Endothelial cell (in vitro differentiated cells): ENCODE measurements around the gene LIPG. TPM values are rescaled to one million over a fixed set of nuclear protein-coding genes. Genes with fewer than 3 reads are reported as not detected.

Source experiments
- DNase-seq: peaks from one replicate; pipeline ENCODE4 v3.0.0; 2021; ENCODE audit warnings: low spot score
- H3K27ac Mint-ChIP-seq: one replicate; pipeline ENCODE4 v1.8.0; 2021; ENCODE audit warnings: mixed read lengths, inconsistent platforms; ENCODE audit not compliant: unreplicated experiment
- H3K27me3 Mint-ChIP-seq: one replicate; pipeline ENCODE4 v1.8.0; 2021; ENCODE audit warnings: mild to moderate bottlenecking, moderate library complexity, mixed read lengths, inconsistent platforms; ENCODE audit not compliant: unreplicated experiment
- H3K36me3 Mint-ChIP-seq: one replicate; pipeline ENCODE4 v1.8.0; 2021; ENCODE audit warnings: mild to moderate bottlenecking, low read depth, mixed read lengths, inconsistent platforms; ENCODE audit not compliant: unreplicated experiment
- H3K4me1 Mint-ChIP-seq: one replicate; pipeline ENCODE4 v1.8.0; 2021; ENCODE audit warnings: mild to moderate bottlenecking, mixed read lengths, inconsistent platforms; ENCODE audit not compliant: unreplicated experiment
- H3K4me3 Mint-ChIP-seq: one replicate; pipeline ENCODE4 v1.8.0; 2021; ENCODE audit warnings: mild to moderate bottlenecking, mixed read lengths, inconsistent platforms; ENCODE audit not compliant: unreplicated experiment
- H3K9me3 Mint-ChIP-seq: one replicate; pipeline ENCODE4 v1.8.0; 2021; ENCODE audit warnings: mixed read lengths, inconsistent platforms; ENCODE audit not compliant: unreplicated experiment
- CTCF ChIP-seq: fragments of 200-600 bp; sonication (generic); IDR thresholded peaks from one replicate; pipeline ENCODE4 v1.5.0; 2021; ENCODE audit warnings: antibody characterized with exemption; ENCODE audit not compliant: unreplicated experiment
- total RNA-seq: library from RNA; stranded (reverse); fragmentation: NEBNext Ultra II Directional; extraction: Animal tissue kit (Norgen Biotek cat#: 25700); gene quantifications from one replicate; pipeline ENCODE4 v1.2.1, GENCODE V29; 2021; ENCODE audit not compliant: unreplicated experiment

LIPG gene
- total RNA-seq, 1 donor from 2014 or later, result 19.6 TPM

- Mint-ChIP-seq H3K9me3 (no peaks in the 10 kb centered on the region), H3K4me3 (no peak overlapping the region), H3K36me3 (no peaks in the 10 kb centered on the region), H3K4me1 (no peaks in the 10 kb centered on the region), H3K27me3 (no peaks in the 10 kb centered on the region), H3K27ac (no peak overlapping the region)
- TF ChIP-seq CTCF, result no peak
- no peak for DNase-seq
These were observed 30.1 kb upstream of the LIPG start for GRCh38 chr18:49531678-49532153.

GRCh38 chr18:49534846-49535601 lies 26.8 kb upstream of the LIPG start:
- DNase-seq, result no peak
- Mint-ChIP-seq H3K4me3 (no peak overlapping the region), H3K27ac (no peak overlapping the region), H3K4me1 (no peaks in the 10 kb centered on the region), H3K36me3 (no peaks in the 10 kb centered on the region), H3K9me3 (no peaks in the 10 kb centered on the region), H3K27me3 (no peaks in the 10 kb centered on the region)
- no peak for TF ChIP-seq CTCF

GRCh38 chr18:49537232-49537896 lies 24.5 kb upstream of the LIPG start:
- no peak for DNase-seq
- no peak for TF ChIP-seq CTCF
- no peak overlapping the region for H3K27ac Mint-ChIP-seq
- H3K27me3 Mint-ChIP-seq, result peaks cover 2% of the 10 kb centered on the region
- no peak overlapping the region for H3K4me3 Mint-ChIP-seq
- H3K4me1 Mint-ChIP-seq, result no peaks in the 10 kb centered on the region
- H3K9me3 Mint-ChIP-seq, result no peaks in the 10 kb centered on the region
- no peaks in the 10 kb centered on the region for H3K36me3 Mint-ChIP-seq

- H3K36me3 Mint-ChIP-seq, result no peaks in the 10 kb centered on the region
- TF ChIP-seq CTCF, result no peak
- H3K27me3 Mint-ChIP-seq, result peaks cover 2% of the 10 kb centered on the region
- H3K9me3 Mint-ChIP-seq, result no peaks in the 10 kb centered on the region
- no peak overlapping the region for H3K27ac Mint-ChIP-seq
- no peaks in the 10 kb centered on the region for H3K4me1 Mint-ChIP-seq
- no peak for DNase-seq
- H3K4me3 Mint-ChIP-seq, result no peak overlapping the region
These were observed 17.5 kb upstream of the LIPG start for GRCh38 chr18:49544362-49544761.

GRCh38 chr18:49546278-49546677 lies 15.6 kb upstream of the LIPG start:
- no peak overlapping the region for H3K27ac Mint-ChIP-seq
- no peak for TF ChIP-seq CTCF
- H3K27me3 Mint-ChIP-seq, result peaks cover 2% of the 10 kb centered on the region
- no peaks in the 10 kb centered on the region for H3K4me1 Mint-ChIP-seq
- no peak overlapping the region for H3K4me3 Mint-ChIP-seq
- DNase-seq, result no peak
- H3K36me3 Mint-ChIP-seq, result no peaks in the 10 kb centered on the region
- no peaks in the 10 kb centered on the region for H3K9me3 Mint-ChIP-seq
